ENCODE measurements around the gene DENND1A. TPM values are rescaled to one million over a fixed set of nuclear protein-coding genes. Genes with fewer than 3 reads are reported as not detected.

Gene DENND1A
- total RNA-seq, 1 donor from 2014 or later = 12.6 TPM

DNA sequence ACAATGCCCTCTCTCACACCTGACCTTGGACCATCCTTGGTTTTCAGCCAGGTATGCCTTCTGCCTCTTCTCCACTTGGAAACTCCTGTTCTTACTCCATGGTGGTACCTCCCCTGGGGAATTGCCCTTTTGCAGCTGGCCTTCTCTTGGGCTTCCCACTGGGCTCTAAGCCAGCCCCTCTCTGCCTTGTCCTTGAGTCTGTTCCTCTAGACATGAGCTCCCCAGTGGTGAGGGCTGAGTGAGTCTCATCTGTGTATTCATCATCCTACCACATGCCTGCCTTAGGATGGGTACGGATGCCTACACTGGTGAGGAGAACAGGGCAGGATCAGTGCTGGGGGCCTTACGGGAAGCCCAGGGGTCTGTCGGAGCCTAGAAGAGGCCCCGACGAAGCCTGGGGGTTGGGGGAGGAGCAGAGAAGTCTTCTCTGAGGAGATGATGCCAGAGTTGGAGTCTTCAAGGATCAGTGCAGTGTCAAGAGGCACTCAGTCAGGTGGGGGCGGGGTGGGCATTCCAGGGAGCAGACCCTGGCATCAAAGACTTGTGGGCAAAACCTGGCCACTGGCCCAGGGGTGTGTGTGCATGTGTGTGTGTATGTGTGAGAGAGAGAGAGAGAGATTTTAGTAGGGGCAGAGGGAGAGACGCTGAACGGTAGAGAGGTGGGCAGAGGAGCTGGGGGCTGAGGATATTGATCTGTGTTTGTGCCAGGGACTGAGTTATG is 579.2 kb downstream of the DENND1A start:
- DNase-seq (no peak), ATAC-seq (ENCODE audit: poor library complexity) (peak; percentile 22)
- intact Hi-C loops (cut with DNase I) = loop anchor here (5.0 kb wide), 1 partner anchor 268 kb away; no protein-coding TSS in a partner anchor

GRCh38 chr9:123349691-123350480 is 580.0 kb downstream of the DENND1A start:
- DNase-seq (no peak), ATAC-seq (ENCODE audit: poor library complexity) (peak; percentile 86)
- intact Hi-C loops (cut with DNase I) = loop anchor here (5.0 kb wide), 1 partner anchor 268 kb away; no protein-coding TSS in a partner anchor

GRCh38 chr9:123349033-123349432 is 580.9 kb downstream of the DENND1A start:
- DNase-seq = no peak
- no peak for ATAC-seq (ENCODE audit: poor library complexity)
- intact Hi-C loops (cut with DNase I) = no loop called here

- intact Hi-C loops (cut with DNase I) = no loop called here
- ATAC-seq (ENCODE audit: poor library complexity) (no peak), DNase-seq (no peak)
Measured at GRCh38 chr9:123348317-123348992, 581.5 kb downstream of the DENND1A start.

DNA sequence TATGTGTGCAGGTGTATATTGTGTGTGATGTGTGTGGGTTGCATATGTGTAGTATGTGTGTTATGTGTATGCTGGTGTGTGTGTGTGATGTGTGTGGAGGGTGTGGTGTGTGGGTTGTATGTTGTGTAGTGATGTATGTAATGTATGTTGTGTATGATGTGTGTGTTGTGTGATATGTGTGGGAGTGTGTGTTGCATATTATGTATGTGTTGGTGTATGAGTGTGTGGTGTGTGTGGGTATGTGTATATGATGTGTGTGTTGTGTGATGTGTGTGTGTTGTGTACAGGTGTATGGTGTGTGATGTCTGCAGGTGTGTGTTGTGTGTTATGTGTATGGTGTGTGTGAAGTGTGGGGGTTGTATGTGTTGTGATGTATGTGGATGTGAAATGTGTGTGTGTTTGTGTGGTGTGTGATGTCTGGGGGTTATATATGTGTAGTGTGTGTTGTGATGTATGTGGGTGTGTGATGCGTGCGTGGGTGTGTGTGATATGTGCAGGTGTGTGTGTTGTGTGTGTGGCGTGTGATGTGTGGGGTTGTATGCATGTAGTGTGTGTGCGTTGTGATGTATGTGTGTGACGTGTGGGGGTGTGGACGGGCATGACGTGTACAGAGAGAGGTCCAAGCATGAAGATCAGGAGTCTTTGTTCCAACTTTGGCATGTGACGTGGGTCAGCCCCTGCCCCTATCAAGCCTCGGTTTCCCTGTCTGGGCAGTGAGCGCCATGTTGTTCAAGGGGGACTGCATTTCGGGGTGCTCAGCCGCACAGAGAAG is 582.5 kb downstream of the DENND1A start:
- DNase-seq (no peak), ATAC-seq (ENCODE audit: poor library complexity) (no peak)
- intact Hi-C loops (cut with DNase I) = no loop called here

- intact Hi-C loops (cut with DNase I) = no loop called here
- DNase-seq = no peak
- ATAC-seq (ENCODE audit: poor library complexity) = no peak
Measured at GRCh38 chr9:123346826-123347225, 583.1 kb downstream of the DENND1A start.

- intact Hi-C loops (cut with DNase I) = no loop called here
- no peak for DNase-seq
- ATAC-seq (ENCODE audit: poor library complexity) = no peak
Measured at GRCh38 chr9:123346026-123346425, 583.9 kb downstream of the DENND1A start.

DNA sequence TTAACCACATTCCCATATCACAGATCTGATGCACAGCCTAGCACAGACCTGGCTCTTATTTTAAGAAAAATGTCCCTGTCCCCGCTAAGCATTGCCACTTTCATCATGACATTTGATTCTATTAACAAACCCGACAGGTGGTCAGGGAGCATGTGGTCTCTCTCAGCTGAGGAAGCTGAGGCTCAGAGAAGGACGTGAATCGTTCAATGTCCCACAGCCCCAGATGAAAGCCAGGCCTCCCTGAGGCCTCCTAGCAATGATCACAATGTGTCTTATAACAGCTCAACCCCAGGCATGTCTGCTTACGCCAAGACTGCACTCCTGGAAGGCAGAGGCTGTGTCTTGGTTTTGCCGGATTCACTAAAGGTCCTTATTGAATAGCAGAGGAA is 584.4 kb downstream of the DENND1A start:
- no peak for ATAC-seq (ENCODE audit: poor library complexity)
- intact Hi-C loops (cut with DNase I) = no loop called here
- no peak for DNase-seq

DNA sequence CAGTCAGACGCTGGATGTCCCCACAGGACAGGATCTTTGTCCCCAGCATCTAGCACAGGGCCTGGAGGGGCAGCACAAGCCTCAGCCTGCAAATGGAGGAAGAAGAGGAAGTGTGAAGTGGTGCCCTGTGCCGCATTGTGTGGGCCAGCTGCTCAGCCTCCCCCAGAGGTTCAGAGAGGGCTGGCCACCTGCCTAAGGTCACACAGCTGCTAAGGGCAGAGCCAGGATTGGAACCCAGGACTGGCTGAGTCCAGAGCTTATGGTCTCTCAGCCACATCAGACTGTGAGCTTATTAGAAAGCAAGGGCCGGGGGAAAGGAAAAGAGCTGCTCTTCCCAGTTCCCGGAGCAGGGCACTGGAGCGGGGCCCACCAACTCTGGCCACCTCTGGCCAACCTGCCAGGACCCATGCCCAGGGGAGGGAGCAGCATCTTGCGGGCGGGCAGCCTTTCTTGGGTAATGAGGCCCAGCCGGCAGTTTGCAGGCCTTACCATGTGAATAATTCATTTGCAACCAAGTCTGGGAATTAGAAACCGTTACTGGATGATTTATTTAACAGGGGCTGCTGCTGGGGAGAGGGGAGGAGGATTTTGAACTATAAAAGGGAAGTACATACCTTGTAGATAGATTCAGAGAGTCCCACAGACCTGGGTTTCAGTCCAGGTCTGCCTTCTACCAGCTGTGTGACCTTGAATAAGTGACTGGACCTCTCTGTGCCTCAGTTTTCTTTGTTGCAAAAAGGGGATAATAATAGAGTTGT is 585.6 kb downstream of the DENND1A start:
- intact Hi-C loops (cut with DNase I) = no loop called here
- no peak for ATAC-seq (ENCODE audit: poor library complexity)
- DNase-seq = no peak

- DNase-seq (no peak), ATAC-seq (ENCODE audit: poor library complexity) (no peak)
- intact Hi-C loops (cut with DNase I) = no loop called here
Measured at GRCh38 chr9:123343443-123344191, 586.3 kb downstream of the DENND1A start.

- ATAC-seq (ENCODE audit: poor library complexity) = no peak
- intact Hi-C loops (cut with DNase I) = no loop called here
- DNase-seq = no peak
Measured at GRCh38 chr9:123342247-123342646, 587.7 kb downstream of the DENND1A start.

DNA sequence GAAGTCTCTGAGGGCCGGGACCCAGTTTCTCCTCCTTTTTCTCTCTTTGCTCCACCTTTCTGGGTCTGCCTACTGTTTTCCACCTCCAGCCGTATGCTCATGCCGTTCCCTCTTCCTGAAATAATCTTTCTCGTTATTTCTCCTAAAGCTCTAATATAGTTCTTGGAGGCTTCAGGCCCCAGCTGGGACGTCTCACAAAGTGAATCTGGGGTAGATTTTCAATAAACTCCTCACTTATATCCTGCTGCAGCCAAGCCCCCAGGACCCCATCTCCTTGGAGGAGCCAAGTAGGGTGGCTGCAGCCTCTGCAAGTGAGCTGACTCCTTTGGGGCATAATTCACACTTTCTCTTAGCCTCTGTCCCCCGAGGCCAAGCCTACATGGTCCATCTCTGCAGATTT is 588.1 kb downstream of the DENND1A start:
- intact Hi-C loops (cut with DNase I) = no loop called here
- no peak for ATAC-seq (ENCODE audit: poor library complexity)
- no peak for DNase-seq

GRCh38 chr9:123339666-123340510 is 590.0 kb downstream of the DENND1A start:
- ATAC-seq (ENCODE audit: poor library complexity) (peak; percentile 73), DNase-seq (no peak)
- intact Hi-C loops (cut with DNase I) = no loop called here

GRCh38 chr9:123338710-123339665 is 590.9 kb downstream of the DENND1A start:
- DNase-seq (peak; percentile 58), ATAC-seq (ENCODE audit: poor library complexity) (peak; percentile 78)
- intact Hi-C loops (cut with DNase I) = no loop called here

- intact Hi-C loops (cut with DNase I) = no loop called here
- DNase-seq (no peak), ATAC-seq (ENCODE audit: poor library complexity) (no peak)
Measured at GRCh38 chr9:123337971-123338370, 592.0 kb downstream of the DENND1A start.

- intact Hi-C loops (cut with DNase I) = no loop called here
- ATAC-seq (ENCODE audit: poor library complexity) (no peak), DNase-seq (no peak)
Measured at GRCh38 chr9:123336959-123337358, 593.0 kb downstream of the DENND1A start.
